ENCODE data around the gene TLCD2.
"Not testable (repeated sequence)": the region's sequence is repeated elsewhere in the genome, so short reads cannot be mapped to it uniquely, and the experiment has no call there.

Gene TLCD2

DNA sequence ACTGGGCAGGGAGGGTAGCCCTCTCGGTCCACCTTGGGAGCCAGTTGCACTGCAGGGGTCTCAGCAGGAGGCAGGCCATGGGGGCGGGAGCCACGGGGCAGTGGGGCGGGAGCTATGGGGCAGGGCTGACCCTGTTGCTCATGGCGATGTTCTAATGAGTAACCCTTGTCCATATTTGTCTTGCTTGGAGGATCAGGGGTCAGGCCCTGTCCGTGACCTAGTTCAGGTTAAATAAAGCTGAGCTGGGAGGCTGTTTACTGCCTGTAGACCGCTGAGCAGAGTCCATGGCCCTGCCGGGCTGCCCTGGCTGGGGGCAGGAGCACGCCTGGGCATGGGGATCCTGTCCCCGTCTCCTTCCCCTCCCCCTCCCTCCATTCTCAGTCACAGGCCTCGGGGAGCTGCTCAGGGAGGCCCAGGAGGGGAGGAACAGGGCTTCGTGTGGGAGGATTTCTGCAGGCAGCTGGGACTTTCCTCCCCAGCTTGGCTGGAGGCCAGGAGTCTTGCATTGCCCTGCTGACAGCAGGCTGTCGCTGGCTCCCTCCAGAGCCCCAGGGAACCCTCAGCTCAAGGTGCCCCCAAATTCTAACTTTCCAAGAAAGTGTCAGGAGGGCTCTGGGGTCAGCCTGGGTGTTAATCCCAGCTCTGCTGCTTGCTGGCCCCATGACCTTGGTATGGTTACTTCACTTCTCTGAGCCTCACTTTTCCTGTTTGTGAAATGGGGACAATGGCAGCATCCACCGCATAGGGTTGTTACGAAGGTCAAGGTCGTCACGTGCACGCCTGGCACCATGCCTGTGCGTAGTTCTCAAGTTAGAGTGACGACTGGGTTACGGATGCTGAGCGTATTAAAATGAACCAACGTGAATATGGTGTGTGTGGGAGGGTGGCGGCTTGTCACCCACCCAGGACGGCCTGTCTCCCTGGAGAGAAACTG, 26.4 kb upstream of the TLCD2 start:
- peak; percentile 70 for FAIRE-seq
- DNase-seq (ENCODE audit: insufficient read length, low spot score): peak; percentile 69

DNA sequence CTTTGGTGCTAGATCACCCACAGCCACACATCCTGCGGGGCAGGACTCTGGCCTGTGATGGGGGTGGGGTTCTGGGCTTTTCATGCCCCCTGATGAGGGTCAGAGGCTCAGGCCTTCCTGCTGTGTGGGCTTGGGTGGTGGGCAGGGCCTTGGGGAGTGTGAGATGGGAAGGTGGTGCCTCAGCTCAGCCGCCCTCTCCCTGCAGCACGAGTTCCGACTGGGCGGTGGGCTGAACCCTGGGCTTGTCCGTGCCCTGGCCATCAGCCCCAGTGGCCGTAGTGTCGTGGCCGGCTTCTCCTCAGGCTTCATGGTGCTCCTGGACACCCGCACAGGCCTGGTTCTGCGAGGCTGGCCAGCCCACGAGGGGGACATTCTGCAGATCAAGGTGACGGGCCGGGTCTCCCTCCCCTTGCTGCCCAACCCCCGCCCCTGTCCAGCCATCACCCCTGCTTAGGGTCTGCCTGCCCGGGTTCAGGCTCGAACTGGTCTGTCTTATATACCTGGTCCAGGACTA, 25.7 kb upstream of the TLCD2 start:
- FAIRE-seq: no peak
- DNase-seq (ENCODE audit: insufficient read length, low spot score): no peak

- FAIRE-seq (no peak), DNase-seq (ENCODE audit: insufficient read length, low spot score) (no peak)
Observed at GRCh38 chr17:1735418-1735817, 25.2 kb upstream of the TLCD2 start.

DNA sequence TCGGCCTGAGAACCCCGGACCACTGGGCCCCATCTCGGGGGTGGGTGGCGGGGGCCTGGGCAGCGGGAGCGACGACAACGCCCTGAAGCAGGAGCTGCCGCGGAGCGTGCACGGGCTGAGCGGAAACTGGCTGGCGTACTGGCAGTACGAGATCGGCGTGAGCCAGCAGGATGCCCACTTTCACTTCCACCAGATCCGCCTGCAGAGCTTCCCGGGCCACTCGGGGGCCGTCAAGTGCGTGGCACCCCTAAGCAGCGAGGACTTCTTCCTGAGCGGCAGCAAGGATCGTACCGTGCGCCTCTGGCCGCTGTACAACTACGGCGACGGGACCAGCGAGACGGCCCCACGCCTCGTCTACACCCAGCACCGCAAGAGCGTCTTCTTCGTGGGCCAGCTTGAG, 23.6 kb upstream of the TLCD2 start:
- DNase-seq (ENCODE audit: insufficient read length, low spot score): no peak
- FAIRE-seq: no peak

- FAIRE-seq (no peak), DNase-seq (ENCODE audit: insufficient read length, low spot score) (no peak)
Observed at GRCh38 chr17:1732833-1733321, 22.7 kb upstream of the TLCD2 start.

DNA sequence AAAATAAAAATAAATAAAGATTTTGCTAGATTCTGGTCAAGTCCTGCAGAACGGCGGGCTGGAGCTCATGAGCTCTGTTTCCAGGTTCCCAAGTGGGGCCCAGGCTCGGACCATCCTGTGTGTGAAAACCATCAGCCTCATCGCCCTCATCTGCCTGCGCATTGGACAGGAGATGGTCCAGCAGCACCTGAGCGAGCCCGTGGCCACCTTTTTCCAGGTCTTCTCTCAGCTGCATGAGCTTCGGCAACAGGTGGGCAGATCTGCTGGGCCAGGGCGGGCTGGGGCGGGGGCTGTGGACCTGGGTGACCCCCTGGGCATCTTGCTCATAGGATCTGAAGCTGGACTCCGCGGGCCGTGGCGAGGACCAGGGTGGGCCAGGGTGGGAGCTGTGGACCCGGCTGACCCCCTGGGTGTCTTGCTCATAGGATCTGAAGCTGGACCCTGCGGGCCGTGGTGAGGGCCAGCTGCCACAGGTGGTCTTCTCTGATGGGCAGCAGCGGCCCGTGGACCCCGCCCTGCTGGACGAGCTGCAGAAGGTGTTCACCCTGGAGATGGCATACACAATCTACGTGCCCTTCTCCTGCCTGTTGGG, 22.2 kb upstream of the TLCD2 start:
- DNase-seq (ENCODE audit: insufficient read length, low spot score) (no peak), FAIRE-seq (no peak)

DNA sequence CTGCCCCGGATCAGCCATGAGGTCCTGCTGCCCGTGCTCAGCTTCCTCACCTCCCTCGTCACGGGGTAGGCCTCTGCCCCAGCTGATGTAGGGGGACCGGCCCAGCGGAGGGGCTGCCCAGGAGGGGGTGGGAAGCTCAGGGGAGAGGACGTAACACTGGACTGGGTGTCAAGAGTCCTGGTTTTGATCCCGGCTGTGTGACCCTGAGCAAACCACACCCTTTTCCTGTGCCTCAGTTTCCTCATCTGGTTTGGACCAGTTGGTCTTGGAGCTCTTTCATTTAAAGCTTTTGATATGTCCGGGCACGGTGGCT, 21.0 kb upstream of the TLCD2 start:
- FAIRE-seq (no peak), DNase-seq (ENCODE audit: insufficient read length, low spot score) (no peak)

- DNase-seq (ENCODE audit: insufficient read length, low spot score) (no peak), FAIRE-seq (no peak)
Observed at GRCh38 chr17:1730326-1731193, 20.4 kb upstream of the TLCD2 start.

DNA sequence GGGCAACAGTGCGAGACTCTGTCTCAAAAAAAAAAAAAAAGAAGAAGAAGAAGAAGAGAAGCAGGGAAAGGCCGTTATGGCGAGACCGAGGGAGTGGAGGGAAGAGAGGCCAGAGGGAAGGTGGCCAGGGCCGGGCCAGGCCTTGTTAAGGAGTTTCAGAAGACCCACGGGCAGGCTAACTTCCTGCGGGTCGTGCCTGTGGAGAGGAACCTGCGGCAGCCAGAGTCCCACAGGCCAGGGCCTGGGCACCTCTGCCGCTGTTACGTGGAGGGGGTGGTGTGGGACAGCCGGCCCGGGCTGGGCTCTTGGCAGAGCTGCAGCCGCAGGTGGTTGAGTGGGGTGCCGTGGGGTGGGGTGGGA, 19.8 kb upstream of the TLCD2 start:
- no peak for FAIRE-seq
- DNase-seq (ENCODE audit: insufficient read length, low spot score): no peak

GRCh38 chr17:1727876-1728630, 17.9 kb upstream of the TLCD2 start:
- FAIRE-seq (no peak), DNase-seq (ENCODE audit: insufficient read length, low spot score) (no peak)

DNA sequence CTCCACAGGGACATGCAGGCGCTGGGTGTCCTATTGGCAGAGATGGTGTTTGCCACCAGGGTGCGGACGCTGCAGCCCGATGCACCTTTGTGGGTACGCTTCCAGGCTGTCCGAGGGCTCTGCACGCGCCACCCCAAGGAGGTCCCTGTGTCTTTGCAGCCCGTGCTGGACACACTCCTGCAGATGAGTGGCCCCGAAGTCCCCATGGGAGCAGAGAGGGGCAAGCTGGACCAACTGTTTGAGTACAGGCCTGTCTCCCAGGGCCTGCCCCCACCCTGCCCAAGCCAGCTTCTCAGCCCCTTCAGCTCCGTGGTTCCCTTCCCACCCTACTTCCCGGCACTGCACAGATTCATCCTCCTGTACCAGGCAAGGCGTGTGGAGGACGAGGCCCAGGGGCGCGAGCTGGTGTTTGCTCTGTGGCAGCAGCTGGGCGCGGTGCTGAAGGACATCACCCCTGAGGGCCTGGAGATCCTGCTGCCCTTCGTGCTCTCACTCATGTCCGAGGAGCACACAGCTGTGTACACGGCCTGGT, 17.1 kb upstream of the TLCD2 start:
- no peak for DNase-seq (ENCODE audit: insufficient read length, low spot score)
- no peak for FAIRE-seq

GRCh38 chr17:1726626-1727257, 16.6 kb upstream of the TLCD2 start:
- no peak for DNase-seq (ENCODE audit: insufficient read length, low spot score)
- FAIRE-seq: no peak

GRCh38 chr17:1725642-1726511, 15.7 kb upstream of the TLCD2 start:
- FAIRE-seq: no peak
- DNase-seq (ENCODE audit: insufficient read length, low spot score): no peak

DNA sequence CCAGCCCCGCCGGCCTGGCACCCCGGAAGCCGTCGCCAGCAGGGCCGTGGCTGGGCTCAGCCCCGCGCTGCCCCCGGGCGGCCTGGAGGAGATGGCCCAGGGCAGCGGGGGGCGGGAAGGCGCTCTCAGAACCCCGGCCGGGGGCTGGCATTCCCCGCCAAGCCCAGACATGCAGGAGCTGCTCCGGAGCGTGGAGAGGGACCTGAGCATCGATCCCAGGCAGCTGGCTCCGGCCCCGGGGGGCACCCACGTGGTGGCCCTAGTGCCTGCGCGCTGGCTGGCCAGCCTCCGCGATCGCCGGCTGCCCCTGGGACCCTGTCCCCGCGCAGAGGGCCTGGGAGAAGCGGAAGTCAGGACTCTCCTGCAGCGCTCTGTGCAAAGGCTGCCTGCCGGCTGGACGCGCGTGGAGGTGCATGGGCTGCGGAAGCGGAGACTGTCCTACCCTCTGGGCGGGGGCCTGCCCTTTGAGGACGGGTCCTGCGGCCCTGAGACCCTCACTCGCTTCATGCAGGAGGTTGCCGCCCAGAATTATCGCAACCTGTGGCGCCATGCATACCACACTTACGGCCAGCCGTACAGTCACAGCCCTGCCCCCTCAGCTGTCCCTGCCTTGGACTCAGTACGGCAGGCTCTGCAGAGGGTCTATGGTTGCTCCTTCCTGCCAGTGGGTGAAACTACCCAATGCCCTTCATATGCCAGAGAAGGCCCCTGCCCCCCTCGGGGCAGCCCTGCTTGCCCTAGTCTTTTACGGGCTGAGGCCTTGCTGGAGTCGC, 14.9 kb upstream of the TLCD2 start:
- peak; percentile 14 for FAIRE-seq

GRCh38 chr17:1724351-1724868, 14.2 kb upstream of the TLCD2 start, which contains the start of gene WDR81:
TSS of gene WDR81 (plus strand) at chr17:1724704. CDS start at chr17:1724960, 256 bp downstream.
- FAIRE-seq: peak; percentile 71
- peak; percentile 93 for DNase-seq (ENCODE audit: insufficient read length, low spot score)

More for the DNA sequence above, 14.9 kb upstream of the TLCD2 start:
- DNase-seq (ENCODE audit: insufficient read length, low spot score): no peak

DNA sequence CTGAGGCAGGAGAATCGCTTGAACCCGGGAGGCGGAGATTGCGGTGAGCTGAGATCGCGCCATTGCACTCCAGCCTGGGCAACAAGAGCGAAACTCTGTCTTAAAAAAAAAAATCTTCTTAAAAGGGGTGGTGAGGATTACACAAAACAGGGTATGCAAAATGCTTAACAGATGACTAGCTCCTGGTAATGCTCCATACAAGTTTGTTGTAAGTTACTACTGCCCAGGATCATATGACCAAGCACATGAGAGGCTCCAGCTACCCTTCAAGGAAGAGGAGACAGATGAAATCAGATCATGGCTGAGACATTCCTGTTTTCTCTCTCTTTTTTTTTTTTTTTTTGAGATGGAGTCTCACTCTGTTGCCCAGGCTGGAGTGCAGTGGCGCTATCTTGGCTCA, 11.8 kb upstream of the TLCD2 start:
- DNase-seq (ENCODE audit: insufficient read length, low spot score); FAIRE-seq: not testable (repeated sequence)

DNA sequence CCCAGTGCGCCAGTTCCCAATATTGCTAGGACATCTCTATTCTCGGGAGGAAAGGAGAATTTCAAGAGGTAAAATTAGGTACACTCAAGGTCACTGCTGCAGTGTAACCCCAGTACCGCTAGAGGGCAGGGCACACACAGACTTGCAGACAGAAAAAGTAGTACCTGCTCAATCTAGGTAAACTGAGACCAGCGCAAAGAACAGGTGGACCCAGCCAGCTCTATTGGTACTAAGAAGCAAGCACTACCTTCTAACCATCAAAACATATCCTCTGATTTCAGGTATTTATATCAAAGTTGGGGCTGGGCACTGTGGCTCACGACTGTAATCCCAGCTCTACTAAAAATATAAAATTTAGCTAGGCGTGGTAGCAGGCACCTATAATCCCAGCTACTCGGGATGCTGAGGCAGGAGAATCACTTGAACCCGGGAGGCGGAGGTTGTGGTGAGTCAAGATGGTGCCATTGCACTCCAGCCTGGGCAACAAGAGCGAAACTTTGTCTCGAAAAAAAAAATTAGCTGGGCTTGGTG, 10.7 kb upstream of the TLCD2 start:
- FAIRE-seq: peak; percentile 84
- DNase-seq (ENCODE audit: insufficient read length, low spot score): no peak

Measured in GM19239 (cell line).